DMS114 treated with DMSO at 0.1 percent for 48 hours (cell line): ENCODE results near the gene FCHSD2.

Experiments
- DNase-seq: peaks from one replicate; lab custom pipeline; 2025; ENCODE audit not compliant: unreplicated experiment; lab: John Stamatoyannopoulos, UW

FCHSD2 gene

GRCh38 chr11:73172992-73173656, 31.0 kb upstream of the FCHSD2 start:
- DNase-seq = no peak

- no peak for DNase-seq
Observed at GRCh38 chr11:73171436-73172161, 29.5 kb upstream of the FCHSD2 start.

GRCh38 chr11:73170140-73170539, 28.0 kb upstream of the FCHSD2 start:
- DNase-seq = no peak

GRCh38 chr11:73168925-73169579, 26.9 kb upstream of the FCHSD2 start:
- DNase-seq = no peak

GRCh38 chr11:73167363-73167954, 25.3 kb upstream of the FCHSD2 start:
- DNase-seq = no peak

GRCh38 chr11:73164803-73165540, 22.9 kb upstream of the FCHSD2 start:
- DNase-seq = no peak

GRCh38 chr11:73163638-73164174, 21.6 kb upstream of the FCHSD2 start:
- no peak for DNase-seq

GRCh38 chr11:73162196-73162740, 20.1 kb upstream of the FCHSD2 start:
- DNase-seq = no peak

GRCh38 chr11:73160005-73160760, 18.1 kb upstream of the FCHSD2 start:
- no peak for DNase-seq

GRCh38 chr11:73159297-73159696, 17.2 kb upstream of the FCHSD2 start:
- DNase-seq = no peak

GRCh38 chr11:73158356-73159051, 16.4 kb upstream of the FCHSD2 start:
- DNase-seq = no peak

- no peak for DNase-seq
Observed at GRCh38 chr11:73157101-73158010, 15.2 kb upstream of the FCHSD2 start.

GRCh38 chr11:73156686-73157085, 14.6 kb upstream of the FCHSD2 start:
- DNase-seq = no peak

- no peak for DNase-seq
Observed at GRCh38 chr11:73156114-73156513, 14.0 kb upstream of the FCHSD2 start.

- no peak for DNase-seq
Observed at GRCh38 chr11:73155102-73155501, 13.0 kb upstream of the FCHSD2 start.

GRCh38 chr11:73154178-73154577, 12.1 kb upstream of the FCHSD2 start:
- no peak for DNase-seq

- DNase-seq = no peak
Observed at GRCh38 chr11:73152861-73153483, 10.9 kb upstream of the FCHSD2 start.
